ENCODE results near the gene TBCCD1.

DNA sequence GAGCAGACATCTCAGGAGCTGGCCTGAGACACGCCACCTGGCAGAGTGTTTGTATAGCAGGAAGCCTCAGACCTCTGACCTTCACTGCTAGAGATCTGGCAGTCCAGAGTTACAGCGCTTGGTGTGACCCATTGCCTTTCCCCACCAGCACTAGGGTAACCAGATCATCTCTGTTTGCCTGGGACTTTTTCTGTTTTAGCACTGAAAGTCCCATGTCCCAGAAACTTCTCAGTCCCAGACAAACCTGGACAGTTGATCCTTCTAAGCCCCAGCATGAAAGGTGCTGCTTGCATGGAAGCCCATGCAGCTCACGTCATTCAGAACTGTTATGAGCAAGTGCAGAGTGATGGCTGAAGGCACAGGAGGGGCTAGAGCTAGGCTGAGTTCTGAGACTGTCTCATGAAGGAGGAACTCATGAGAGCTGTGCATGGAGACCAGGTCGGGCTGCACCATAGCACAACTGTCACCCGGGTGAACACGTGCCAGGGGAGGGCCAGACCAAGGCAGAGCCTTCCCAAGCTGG lies 27.5 kb upstream of the TBCCD1 start:
- TF ChIP-seq, protein P1, sequence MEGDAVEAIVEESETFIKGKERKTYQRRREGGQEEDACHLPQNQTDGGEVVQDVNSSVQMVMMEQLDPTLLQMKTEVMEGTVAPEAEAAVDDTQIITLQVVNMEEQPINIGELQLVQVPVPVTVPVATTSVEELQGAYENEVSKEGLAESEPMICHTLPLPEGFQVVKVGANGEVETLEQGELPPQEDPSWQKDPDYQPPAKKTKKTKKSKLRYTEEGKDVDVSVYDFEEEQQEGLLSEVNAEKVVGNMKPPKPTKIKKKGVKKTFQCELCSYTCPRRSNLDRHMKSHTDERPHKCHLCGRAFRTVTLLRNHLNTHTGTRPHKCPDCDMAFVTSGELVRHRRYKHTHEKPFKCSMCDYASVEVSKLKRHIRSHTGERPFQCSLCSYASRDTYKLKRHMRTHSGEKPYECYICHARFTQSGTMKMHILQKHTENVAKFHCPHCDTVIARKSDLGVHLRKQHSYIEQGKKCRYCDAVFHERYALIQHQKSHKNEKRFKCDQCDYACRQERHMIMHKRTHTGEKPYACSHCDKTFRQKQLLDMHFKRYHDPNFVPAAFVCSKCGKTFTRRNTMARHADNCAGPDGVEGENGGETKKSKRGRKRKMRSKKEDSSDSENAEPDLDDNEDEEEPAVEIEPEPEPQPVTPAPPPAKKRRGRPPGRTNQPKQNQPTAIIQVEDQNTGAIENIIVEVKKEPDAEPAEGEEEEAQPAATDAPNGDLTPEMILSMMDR (conservative IDR thresholded peaks at IDR 0.05; ENCODE audit: low read depth, low read length) = no peak
- no peak for TF ChIP-seq EZH2 (IDR thresholded peaks at IDR 0.05; ENCODE audit: borderline replicate concordance, low read depth, low read length, poor library complexity, severe bottlenecking)

Data from A673 (cell line).